NCI-H2196 treated with DMSO at 0.1 percent for 48 hours (cell line): Measurements from ENCODE around the gene SELENOM.

Source experiments
- DNase-seq: peaks from one replicate; lab custom pipeline; 2025; ENCODE audit not compliant: unreplicated experiment; lab: John Stamatoyannopoulos, UW

SELENOM gene

DNA sequence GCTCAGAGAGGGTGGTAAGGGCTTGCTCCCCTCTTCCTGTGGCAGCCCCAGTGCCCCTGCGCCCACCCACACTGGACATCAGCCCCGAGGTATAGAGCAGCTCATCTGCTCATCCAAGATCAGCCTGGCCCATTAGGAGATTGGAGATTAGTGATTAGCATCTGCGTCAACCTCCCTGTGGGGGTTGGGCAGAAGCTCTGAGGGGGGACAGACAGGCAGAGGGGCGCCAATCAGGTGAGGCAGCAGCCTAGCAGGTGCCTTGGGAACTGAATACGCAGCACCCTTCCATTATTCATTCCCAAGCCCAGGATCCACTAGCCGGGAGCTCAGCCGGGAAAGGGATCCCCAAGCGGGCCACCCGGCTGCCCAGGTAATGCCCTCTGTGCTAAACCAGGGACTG lies 15.2 kb downstream of the SELENOM start:
- DNase-seq, result no peak

GRCh38 chr22:31091106-31091975 lies 16.0 kb downstream of the SELENOM start:
- no peak for DNase-seq

GRCh38 chr22:31090217-31091085 lies 16.9 kb downstream of the SELENOM start:
- DNase-seq, result no peak

GRCh38 chr22:31089160-31090100 lies 17.9 kb downstream of the SELENOM start:
- DNase-seq, result peak; percentile 13

DNA sequence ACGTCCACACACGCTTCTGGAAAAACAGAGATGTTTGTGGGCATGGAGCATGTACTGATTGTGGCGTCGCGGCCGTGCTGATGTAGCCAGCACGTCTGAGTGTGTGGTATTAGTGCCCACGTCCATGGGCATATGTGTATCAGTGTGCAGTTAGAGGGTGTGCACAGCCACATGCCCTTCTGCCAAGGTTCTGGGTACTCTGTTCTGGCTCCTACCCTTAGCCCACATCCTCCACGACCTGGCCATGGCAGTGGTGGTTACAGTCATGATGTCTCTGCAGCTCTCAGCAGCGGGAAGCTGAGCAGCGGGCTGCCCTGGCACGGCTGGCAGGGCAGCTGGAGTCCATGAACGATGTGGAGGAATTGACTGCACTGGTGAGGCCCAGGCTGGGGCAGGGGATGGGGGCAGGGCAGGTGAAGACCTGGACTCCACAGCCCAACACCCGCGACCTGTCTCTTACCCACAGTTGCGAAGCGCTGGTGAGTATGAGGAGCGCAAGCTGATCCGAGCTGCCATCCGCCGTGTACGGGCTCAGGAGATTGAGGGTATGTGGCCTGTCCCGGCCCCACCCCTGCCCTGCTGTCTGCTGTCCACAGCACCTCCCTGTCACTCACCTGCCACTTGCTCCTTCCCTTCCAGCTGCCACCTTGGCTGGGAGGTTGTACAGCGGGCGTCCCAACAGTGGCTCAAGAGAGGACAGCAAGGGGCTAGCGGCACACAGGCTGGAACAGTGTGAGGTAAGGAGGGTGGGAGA lies 19.0 kb downstream of the SELENOM start:
- no peak for DNase-seq

DNA sequence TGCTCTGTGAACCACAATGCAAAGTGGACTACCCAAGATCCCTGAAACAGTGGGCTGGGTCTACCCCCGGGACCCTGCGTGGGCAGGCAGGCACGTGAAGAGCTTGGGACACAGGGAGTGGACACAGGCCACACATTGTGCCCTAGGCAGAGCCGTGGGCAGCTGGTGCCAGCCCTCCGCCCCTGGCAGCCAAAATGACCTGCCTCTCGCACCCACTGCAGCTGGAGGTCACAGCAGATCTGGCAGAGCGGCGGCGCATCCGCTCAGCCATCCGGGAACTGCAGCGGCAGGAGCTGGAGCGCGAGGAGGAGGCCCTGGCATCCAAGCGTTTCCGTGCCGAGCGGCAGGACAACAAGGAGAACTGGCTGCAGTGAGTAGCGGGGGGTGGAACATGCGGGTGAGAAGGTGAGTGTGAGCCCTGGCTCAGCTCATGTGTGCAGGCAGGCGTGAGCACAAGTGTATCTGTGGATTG lies 19.6 kb downstream of the SELENOM start:
- DNase-seq, result no peak

DNA sequence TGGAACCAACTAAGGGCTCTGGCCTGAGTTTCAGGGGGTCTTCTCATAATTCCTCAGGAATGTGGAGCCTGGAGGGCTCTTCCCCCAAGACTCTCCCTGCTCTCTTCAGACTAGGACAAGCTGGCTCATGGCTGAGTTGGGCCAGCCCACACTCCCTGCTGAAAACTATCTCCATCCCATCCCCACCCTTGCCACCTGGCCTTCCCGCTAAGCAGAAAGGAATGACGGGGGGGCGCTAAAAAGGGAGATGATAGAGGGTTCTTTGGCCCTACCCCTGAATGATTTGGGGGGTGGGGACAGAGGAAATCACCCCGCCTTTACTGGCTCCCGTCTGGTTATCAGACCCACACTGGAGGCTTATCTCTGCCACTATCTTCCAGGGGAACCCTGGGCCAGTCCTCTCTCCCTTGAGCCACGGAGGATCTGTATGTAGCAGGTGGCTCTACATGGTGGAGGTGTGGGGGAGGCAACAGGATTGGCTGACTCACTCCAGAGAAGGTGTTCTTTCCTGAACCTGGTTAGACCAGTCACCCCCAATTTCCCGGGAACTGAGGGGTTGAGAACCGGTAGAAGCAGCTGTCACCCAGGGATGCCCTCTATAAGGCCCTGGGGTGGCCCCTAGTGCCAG lies 20.6 kb downstream of the SELENOM start:
- no peak for DNase-seq

DNA sequence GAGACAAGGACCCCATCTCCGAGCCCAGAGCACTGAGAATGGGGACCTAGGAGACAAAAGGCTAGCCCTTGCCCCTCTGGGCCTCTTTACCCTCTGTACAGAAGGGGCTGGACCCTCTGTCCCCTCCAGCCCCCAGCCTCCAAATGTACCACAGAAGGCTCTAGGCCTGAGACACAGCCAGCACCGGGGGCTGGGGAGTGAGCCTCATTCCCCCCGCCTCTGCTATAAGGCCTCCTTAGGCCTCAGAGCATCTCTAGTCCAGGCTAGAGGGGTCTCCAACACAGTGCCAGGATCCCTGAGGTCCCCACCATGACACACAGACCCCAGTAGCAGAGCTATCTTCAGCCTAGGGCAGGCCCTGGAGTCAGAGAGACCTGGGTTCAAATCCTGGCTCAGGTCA lies 21.4 kb downstream of the SELENOM start:
- no peak for DNase-seq

DNA sequence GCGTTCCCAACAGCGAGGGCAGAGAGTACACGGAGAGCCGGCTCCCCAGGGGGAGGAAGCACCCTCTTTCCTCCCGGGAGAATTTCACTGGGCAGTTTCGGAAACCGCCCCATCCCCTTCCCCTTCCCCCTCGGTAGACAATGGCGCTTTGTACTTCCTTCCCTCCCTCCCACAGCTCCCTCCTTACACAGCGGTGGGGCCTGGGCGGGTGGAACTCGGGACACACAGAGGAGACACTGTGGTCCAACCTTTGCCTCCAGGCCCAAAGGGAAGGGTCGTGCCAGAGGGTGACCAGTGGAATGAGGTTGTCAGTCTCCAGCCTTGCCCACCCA lies 21.9 kb downstream of the SELENOM start:
- DNase-seq, result no peak

DNA sequence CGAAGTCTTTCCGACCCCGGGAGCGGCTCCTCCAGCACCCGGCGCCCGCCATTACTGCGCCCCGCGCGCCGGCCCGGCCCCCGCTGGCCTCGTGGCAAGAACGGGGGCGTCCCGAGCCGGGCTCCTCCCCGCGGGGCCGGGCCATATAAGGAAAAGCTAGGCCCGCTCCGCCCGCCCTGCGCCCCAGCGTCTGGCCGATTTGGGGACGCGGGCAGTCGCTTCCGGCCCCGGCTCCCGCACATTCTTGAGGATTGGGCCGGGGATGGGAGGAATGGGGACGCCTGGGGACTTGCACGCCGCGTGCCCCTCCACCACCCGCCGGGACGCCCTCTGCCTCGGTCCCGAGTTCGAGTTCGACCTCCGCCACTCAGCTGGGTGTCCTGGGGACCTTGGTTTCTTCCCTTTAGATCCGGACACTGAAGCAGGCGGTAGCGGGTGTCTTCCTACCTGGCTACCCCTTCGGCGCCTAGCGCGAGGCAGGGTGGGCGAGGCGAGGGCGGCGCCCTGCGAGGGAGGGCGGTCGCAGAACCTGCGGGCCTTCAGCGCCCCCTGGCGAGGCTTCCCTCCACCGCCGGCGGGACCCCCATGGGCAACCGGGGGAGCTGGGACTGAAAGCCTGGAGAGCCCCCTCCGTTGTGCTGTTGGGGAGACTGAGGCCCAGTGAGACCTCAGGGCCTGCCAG lies 22.4 kb downstream of the SELENOM start:
- DNase-seq, result no peak

DNA sequence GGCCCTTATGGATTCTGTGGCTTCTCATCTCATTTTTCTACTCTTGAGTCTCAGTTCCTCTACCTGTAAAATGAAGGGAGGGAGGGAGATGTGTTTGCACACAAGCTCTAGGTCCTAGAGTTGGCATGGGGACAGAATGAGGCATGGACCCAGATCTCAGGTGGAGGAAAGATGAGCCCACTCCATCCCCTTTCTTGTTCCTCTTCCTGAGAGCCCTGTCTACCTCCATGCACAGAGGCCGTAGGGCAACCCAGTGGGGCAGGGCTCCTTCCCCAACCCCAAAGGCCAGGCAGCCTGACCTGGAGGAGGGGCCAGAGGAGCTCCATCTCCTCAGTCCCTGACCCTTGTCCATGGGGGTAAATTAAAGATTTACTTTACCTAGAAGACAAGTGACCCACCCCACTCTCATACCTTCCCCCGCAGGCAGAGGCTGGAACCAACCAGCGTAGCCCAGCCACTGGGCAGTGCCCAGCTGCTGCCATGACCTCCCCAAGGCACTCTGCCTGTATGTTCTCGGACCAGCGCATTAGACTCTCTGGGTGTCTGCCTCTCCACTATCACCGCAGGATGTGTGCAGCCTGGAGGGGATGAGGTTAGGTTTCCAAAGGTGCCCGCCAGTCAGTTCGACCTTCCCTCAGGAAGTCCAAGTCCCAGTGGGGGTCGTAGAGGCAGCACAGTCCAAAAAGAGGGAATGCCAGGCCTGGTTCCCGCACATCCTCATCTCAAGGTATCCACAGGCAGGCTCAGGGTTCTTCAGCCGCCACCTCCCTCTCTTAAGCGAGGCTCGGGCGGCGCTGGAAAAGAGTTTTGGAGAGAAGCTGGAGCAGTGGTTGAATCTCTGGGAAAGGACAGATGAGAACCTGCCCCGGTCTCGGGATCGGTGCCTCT lies 23.2 kb downstream of the SELENOM start:
- no peak for DNase-seq

DNA sequence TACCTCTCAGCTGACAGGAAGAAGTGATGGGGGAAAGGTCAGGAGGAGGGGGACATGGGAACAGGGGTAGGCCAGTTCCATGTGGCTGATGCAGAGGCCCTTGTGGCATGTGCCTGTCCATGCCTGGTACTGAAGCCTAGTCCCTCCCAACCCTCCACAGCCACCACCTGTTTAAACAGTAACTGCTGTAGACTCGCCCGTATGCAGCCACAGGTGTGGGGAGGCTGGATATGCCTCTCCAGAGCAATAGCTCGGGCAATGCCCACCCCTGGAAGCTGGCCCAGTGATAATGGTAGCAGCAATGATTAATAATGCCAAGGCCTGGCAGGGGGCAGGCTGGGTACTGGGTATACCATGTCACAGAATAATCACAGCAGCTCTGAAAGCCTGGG lies 24.0 kb downstream of the SELENOM start:
- DNase-seq, result peak; percentile 29

DNA sequence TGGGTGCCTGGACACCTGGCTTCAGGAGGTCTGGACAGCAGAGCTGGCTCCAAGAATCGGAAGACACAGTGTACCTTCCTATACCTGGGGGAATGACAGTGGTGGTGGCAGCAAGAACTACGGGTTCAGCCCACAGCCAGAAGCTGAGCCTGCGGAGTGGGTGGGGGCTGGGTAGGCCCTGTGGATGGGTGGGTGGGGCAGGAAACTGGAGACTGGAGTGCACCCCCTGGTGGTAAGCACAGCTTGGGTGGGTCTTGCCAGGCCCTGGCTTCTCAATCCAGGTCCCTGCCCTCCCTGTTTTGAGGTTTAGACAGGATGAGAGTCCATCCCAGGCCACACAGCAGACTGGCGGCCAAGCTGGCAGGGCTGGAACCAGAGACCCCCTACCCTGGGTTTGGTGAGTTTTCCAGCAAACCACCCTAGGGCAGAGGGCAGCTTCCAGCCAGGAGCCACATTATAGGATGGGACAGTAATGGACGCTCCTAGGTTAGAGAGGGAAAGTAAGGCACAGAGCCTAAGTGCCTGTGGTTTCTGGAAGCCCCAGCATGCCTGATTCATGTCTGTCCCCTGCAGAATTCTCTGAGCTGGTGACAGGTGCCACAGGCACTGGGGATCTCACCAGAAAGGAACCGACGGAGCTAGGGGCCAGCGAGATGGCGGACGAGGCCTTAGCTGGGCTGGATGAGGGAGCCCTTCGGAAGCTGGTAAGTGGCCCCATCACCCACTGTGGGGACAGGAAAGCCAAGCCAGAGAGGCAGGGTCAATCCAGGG lies 24.6 kb downstream of the SELENOM start:
- no peak for DNase-seq

DNA sequence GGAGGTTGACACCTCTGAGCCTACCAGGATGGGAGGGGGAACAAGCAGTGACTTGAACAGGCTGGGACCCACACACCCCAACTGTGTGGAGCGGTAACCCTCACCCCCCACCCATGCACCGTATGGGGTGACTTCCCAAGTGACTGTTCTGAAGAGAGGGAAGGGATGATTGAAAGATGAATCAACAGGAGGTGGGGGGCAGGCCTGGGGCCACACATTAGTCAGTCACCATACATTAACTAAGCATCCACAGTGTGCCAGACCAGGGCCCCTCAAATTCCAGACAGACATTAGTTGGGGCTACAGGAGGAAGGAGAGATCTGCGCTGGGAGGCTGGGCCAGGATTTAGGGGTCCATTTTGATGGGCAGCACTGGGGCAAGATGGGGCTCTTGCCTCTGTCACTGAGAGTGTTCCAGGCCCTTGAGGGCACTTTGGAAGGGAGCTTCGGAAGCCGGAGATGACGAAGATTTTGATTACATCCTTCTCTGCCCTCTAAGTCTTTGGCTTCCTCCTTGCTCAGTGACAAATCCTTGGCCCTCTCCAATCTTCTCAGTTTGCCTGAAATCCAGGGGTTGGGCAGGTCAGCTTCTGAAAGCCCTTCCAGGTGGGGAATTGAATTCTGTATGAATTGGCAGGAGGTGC lies 25.3 kb downstream of the SELENOM start:
- no peak for DNase-seq

- DNase-seq, result peak; percentile 49
These were observed 26.3 kb downstream of the SELENOM start, which contains the start of gene SMTN for GRCh38 chr22:31080848-31081649. TSS of gene SMTN (plus strand) at chr22:31081318. CDS start at chr22:31083259, 1,941 bp downstream.
